IMR-90 (cell line): ENCODE measurements around the gene PBX4. TPM values are rescaled to one million over a fixed set of nuclear protein-coding genes. Genes with fewer than 3 reads are reported as not detected.

Experiments used
- ATAC-seq: fragments of 200-7000 bp; cut with Tn5 transposase; 2 replicates; pipeline ENCODE4 v1.9.1; 2020; ENCODE audit warnings: low read depth, mild to moderate bottlenecking, moderate library complexity
- BruUV-seq: library from RNA; stranded (reverse); fragments of 400-500 nt; replicated peaks from 2 replicates; lab custom pipeline; 2021; lab: Mats Ljungman, UMichigan
- CTCF ChIA-PET: fragments of 300-600 bp; formaldehyde crosslinking; extraction: SDS; loops from one replicate; lab custom pipeline; 2021; ENCODE audit warnings: antibody characterized with exemption; lab: Yijun Ruan, JAX
- POLR2A ChIA-PET: fragments of 300-600 bp; sonication (Branson Sonifier 250); formaldehyde crosslinking; loops from one replicate; lab custom pipeline; 2022; ENCODE audit warnings: antibody characterized with exemption; ENCODE audit not compliant: unreplicated experiment; lab: Charles Lee
- DNase-seq: peaks from one replicate; pipeline ENCODE4 v3.0.0; 2013
- H2AFZ ChIP-seq: replicated peaks from 2 replicates; pipeline ENCODE3; 2013; ENCODE audit warnings: low read length, mild to moderate bottlenecking; ENCODE audit not compliant: poor library complexity
- H2AK5ac ChIP-seq: 2 replicates; pipeline ENCODE4 v1.6.1; 2013; ENCODE audit warnings: low read depth, low read length, inconsistent platforms
- H2AK9ac ChIP-seq: replicated peaks from 2 replicates; pipeline ENCODE3; 2013; ENCODE audit warnings: mild to moderate bottlenecking, low read depth, low read length, moderate library complexity; ENCODE audit not compliant: poor library complexity
- H2BK120ac ChIP-seq: 2 replicates; pipeline ENCODE4 v1.6.1; 2013; ENCODE audit warnings: low read depth, low read length, inconsistent platforms
- H2BK15ac ChIP-seq: 3 replicates; pipeline ENCODE4 v1.6.1; 2013; ENCODE audit warnings: low read depth, low read length, inconsistent platforms
- H2BK20ac ChIP-seq: 2 replicates; pipeline ENCODE4 v1.6.1; 2013; ENCODE audit warnings: low read depth, mild to moderate bottlenecking, inconsistent platforms, low read length, moderate library complexity
- H2BK5ac ChIP-seq: 2 replicates; pipeline ENCODE4 v1.6.1; 2013; ENCODE audit warnings: mild to moderate bottlenecking, low read depth, low read length, inconsistent platforms; ENCODE audit not compliant: poor library complexity, severe bottlenecking
- H3K14ac ChIP-seq: replicated peaks from 2 replicates; pipeline ENCODE4 v1.6.1; 2013; ENCODE audit warnings: low read depth, low read length, inconsistent platforms
- H3K18ac ChIP-seq: 2 replicates; pipeline ENCODE4 v1.6.1; 2013; ENCODE audit warnings: low read depth, low read length, control low read depth
- H3K23ac ChIP-seq: 2 replicates; pipeline ENCODE4 v1.6.1; 2013; ENCODE audit warnings: low read depth, low read length, inconsistent platforms
- H3K27ac ChIP-seq: 2 replicates; pipeline ENCODE4 v1.5.1; 2013; ENCODE audit warnings: mild to moderate bottlenecking, control low read depth, low read length; ENCODE audit not compliant: insufficient read depth
- H3K27me3 ChIP-seq: 2 replicates; pipeline ENCODE4 v1.6.1; 2013; ENCODE audit warnings: low read length; ENCODE audit not compliant: control insufficient read depth, insufficient read depth
- H3K36me3 ChIP-seq: 2 replicates; pipeline ENCODE4 v1.6.1; 2013; ENCODE audit warnings: low read length, mixed read lengths; ENCODE audit not compliant: control insufficient read depth, insufficient read depth
- H3K4ac ChIP-seq: 2 replicates; pipeline ENCODE4 v1.6.1; 2013; ENCODE audit warnings: low read depth, low read length, inconsistent platforms
- H3K4me1 ChIP-seq: 2 replicates; pipeline ENCODE4 v1.6.1; 2013; ENCODE audit warnings: low read length, mixed read lengths; ENCODE audit not compliant: control insufficient read depth, insufficient read depth
- H3K4me2 ChIP-seq: 2 replicates; pipeline ENCODE4 v1.6.1; 2013; ENCODE audit warnings: low read depth, mild to moderate bottlenecking, control low read depth, low read length, moderate library complexity
- H3K4me3 ChIP-seq: 2 replicates; pipeline ENCODE4 v1.5.1; 2013; ENCODE audit warnings: low read depth, mild to moderate bottlenecking, control low read depth, low read length, moderate library complexity; ENCODE audit not compliant: insufficient read depth
- H3K56ac ChIP-seq: 2 replicates; pipeline ENCODE4 v1.6.1; 2013; ENCODE audit warnings: low read length, inconsistent platforms; ENCODE audit not compliant: insufficient read depth; ENCODE audit errors: extremely low read depth
- H3K79me1 ChIP-seq, 2 experiments: 2 replicates each; pipeline ENCODE4 v1.6.1; 2013; ENCODE audit warnings: low read length in 2 of 2, inconsistent platforms in 1 of 2, low read depth in 1 of 2
- H3K9ac ChIP-seq: 2 replicates; pipeline ENCODE4 v1.6.1; 2013; ENCODE audit warnings: low read depth, low read length, control low read depth
- H3K9me1 ChIP-seq: 2 replicates; pipeline ENCODE4 v1.6.1; 2013; ENCODE audit warnings: low read length, inconsistent platforms; ENCODE audit not compliant: insufficient read depth
- H3K9me3 ChIP-seq: 2 replicates; pipeline ENCODE4 v1.6.1; 2013; ENCODE audit warnings: low read length; ENCODE audit not compliant: control insufficient read depth, insufficient read depth
- H4K20me1 ChIP-seq: 2 replicates; pipeline ENCODE4 v1.6.1; 2013; ENCODE audit warnings: low read length, inconsistent platforms; ENCODE audit not compliant: insufficient read depth
- H4K5ac ChIP-seq: 2 replicates; pipeline ENCODE4 v1.6.1; 2013; ENCODE audit warnings: mild to moderate bottlenecking, low read depth, low read length, control low read depth
- H4K8ac ChIP-seq, 2 experiments: 2 replicates each; pipeline ENCODE4 v1.6.1; 2013; ENCODE audit warnings: low read depth in 2 of 2, low read length in 2 of 2, control low read depth in 1 of 2, inconsistent platforms in 1 of 2
- H4K91ac ChIP-seq: 2 replicates; pipeline ENCODE4 v1.6.1; 2013; ENCODE audit warnings: low read depth, low read length, inconsistent platforms; ENCODE audit not compliant: insufficient read depth
- BHLHE40 ChIP-seq: fragments of 150-350 bp; IDR thresholded peaks from 2 replicates; pipeline ENCODE4 v1.6.1; 2016; ENCODE audit warnings: mild to moderate bottlenecking, low read depth, low read length
- CEBPB ChIP-seq: IDR thresholded peaks from 2 replicates; pipeline ENCODE4 v1.6.1; 2012; ENCODE audit warnings: low read depth, low read length, improper control_type of control experiment
- MAZ ChIP-seq: IDR thresholded peaks from 2 replicates; pipeline ENCODE4 v1.6.1; 2012; ENCODE audit warnings: low read depth, mild to moderate bottlenecking, low read length, improper control_type of control experiment, moderate library complexity, borderline replicate concordance
- NFE2L2 ChIP-seq: fragments of 150-350 bp; IDR thresholded peaks from 2 replicates; pipeline ENCODE4 v1.6.1; 2016; ENCODE audit warnings: low read depth, mild to moderate bottlenecking, low read length
- POLR2A ChIP-seq: IDR thresholded peaks from 2 replicates; pipeline ENCODE4 v1.6.1; 2012; ENCODE audit warnings: mild to moderate bottlenecking, low read depth, low read length
- RFX5 ChIP-seq: IDR thresholded peaks from 2 replicates; pipeline ENCODE4 v1.8.0; 2012; ENCODE audit warnings: low read depth, mild to moderate bottlenecking, low read length, moderate library complexity
- WGBS, 2 experiments: methylation state at CpG; one replicate each; pipeline versions ENCODE4 v1.1.5 to v1.1.7; 2013; ENCODE audit warnings: missing lambda C conversion rate in 2 of 2; ENCODE audit not compliant: insufficient read length in 1 of 2; ENCODE audit errors: extremely low coverage in 2 of 2; 5-methylcytosine and 5-hydroxymethylcytosine counted together
- dilution Hi-C: fragments of 300-500 bp; cut with HindIII; formaldehyde crosslinking; loops from one replicate; pipeline ENCODE4 v1.14.3; 2018; ENCODE audit warnings: low sequenced_read_pairs; ENCODE audit not compliant: unreplicated experiment
- in situ Hi-C: fragments of 300-500 bp; cut with MboI; formaldehyde crosslinking; loops from 3 replicates; pipeline ENCODE4 v1.14.3; 2019; ENCODE audit warnings: low sequenced_read_pairs, inconsistent platforms, mixed read lengths
- intact Hi-C: fragments of 100-400 bp; cut with micrococcal nuclease; formaldehyde crosslinking; loops from 2 replicates; pipeline ENCODE4 v1.10.0; 2022
- polyA plus RNA-seq, 3 experiments: library from polyadenylated mRNA; depleted of rRNA; stranded (reverse); fragments of >200 nt; gene quantifications; 2 replicates each; pipeline ENCODE4 v1.2.3, GENCODE V29; 2012; ENCODE audit warnings: low replicate concordance in 1 of 3
- total RNA-seq: library from RNA; depleted of rRNA; stranded (reverse); fragments of >200 nt; gene quantifications from 2 replicates; pipeline ENCODE4 v1.2.3, GENCODE V29; 2012
- TF ChIP-seq, protein P1 (sequence below): fragments of 150-350 bp; IDR thresholded peaks from 2 replicates; pipeline ENCODE4 v1.6.1; 2016; ENCODE audit warnings: low read depth, mild to moderate bottlenecking, low read length, moderate library complexity, borderline replicate concordance
- TF ChIP-seq, protein P2 (sequence below): fragments of 150-350 bp; IDR thresholded peaks from 2 replicates; pipeline ENCODE4 v1.6.1; 2017; ENCODE audit warnings: mild to moderate bottlenecking, antibody characterized with exemption, low read length, low read depth

PBX4 gene
- total and polyA plus RNA-seq, 2 of the 4 experiments (the other 2 are of a cell fraction), result 0.90 to 2.9 TPM

DNA sequence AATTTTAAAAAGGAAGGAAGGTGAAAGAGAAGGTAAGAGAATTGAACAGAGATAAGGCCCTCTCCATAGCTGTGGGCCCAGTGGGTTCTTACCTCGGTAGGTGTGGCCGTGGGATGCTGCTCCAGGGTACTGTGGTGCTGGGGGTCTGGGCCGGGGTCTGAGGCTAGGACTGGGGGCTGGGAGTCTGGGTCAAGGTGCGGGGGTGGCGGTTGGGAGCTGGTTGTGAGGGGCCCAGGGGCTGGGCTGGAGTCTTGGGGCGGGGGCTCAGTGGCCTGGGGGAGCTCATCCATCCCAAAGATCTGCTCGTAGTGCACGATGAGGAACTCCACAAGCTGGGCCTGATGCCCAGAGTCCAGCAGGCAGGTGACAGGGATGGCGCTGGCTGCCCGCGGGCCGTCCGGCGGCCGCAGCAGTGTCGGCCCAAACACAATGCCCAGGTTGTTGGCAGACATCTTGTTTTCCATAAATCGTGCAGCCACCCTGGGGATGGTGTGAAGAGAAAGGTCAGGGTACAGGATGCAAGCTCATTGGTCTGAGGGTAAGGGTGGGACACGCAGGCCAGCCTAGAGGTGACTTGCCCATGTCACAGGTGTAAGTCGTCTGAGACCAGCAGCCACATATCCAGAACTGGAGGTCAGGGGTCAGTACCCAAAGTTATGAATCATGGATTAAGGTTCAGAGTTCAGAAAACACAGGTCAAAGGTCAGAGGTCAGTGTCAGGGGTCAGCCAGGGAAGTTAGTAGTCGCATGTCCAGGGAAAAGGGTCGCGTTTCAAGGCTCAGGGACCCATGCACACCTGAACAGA, 15.4 kb upstream of the PBX4 start (continued):
- TF ChIP-seq, protein P1, sequence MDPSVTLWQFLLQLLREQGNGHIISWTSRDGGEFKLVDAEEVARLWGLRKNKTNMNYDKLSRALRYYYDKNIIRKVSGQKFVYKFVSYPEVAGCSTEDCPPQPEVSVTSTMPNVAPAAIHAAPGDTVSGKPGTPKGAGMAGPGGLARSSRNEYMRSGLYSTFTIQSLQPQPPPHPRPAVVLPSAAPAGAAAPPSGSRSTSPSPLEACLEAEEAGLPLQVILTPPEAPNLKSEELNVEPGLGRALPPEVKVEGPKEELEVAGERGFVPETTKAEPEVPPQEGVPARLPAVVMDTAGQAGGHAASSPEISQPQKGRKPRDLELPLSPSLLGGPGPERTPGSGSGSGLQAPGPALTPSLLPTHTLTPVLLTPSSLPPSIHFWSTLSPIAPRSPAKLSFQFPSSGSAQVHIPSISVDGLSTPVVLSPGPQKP, result no peak

DNA sequence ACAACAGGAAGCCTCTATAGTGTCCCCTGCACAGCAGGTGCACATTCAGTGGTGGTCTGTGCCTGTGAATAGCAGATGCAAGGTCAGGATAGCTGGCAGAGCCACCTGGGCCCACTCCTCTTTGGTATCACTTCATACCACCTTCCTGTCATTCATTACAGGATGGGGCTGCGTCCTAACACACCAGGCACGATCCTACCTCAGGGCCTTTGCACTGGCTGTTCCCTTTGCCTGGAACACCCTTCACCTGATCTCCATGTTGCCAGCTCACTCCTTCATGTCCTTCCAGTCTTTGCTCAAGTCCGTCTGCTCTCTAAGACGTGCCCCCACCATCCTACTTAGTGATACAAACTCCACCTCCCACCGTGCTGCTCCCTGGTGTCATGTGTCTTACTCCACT, 14.2 kb upstream of the PBX4 start:
- Histone ChIP-seq H2AK9ac (no peak overlapping the region), H3K23ac (no peak overlapping the region), H3K14ac (no peak overlapping the region), H3K79me1 (no peaks in the 10 kb centered on the region), H4K91ac (no peak overlapping the region), H2BK15ac (no peak overlapping the region), H4K20me1 (no peaks in the 10 kb centered on the region), H3K4ac (no peak overlapping the region), H3K4me2 (no peak overlapping the region), H3K4me1 (no peaks in the 10 kb centered on the region), H3K9me3 (no peaks in the 10 kb centered on the region), H2AFZ (no peak overlapping the region), H3K18ac (no peak overlapping the region), H4K5ac (no peak overlapping the region), H2BK5ac (no peak overlapping the region), H3K9ac (no peak overlapping the region), H3K9me1 (no peaks in the 10 kb centered on the region; the same call in 1 of the 2 replicates), H3K36me3 (peaks cover 51% of the 10 kb centered on the region), H4K8ac (no peak overlapping the region), H3K27me3 (no peaks in the 10 kb centered on the region; the same call in 1 of the 2 replicates), H2AK5ac (no peak overlapping the region), H2BK120ac (no peak overlapping the region), H3K56ac (no peak overlapping the region), H3K27ac (no peak overlapping the region), H2BK20ac (no peak overlapping the region), H3K4me3 (no peak overlapping the region)
- ATAC-seq (no peak), DNase-seq (no peak)
- dilution Hi-C loops (no loop called here), intact Hi-C loops (no loop called here), in situ Hi-C loops (loop anchor here (25.0 kb wide), 1 partner anchor 245 kb away; no protein-coding TSS in a partner anchor)
- ChIA-PET CTCF (no interaction called here), POLR2A (no interaction called here)
- TF ChIP-seq BHLHE40 (no peak), MAZ (no peak), RFX5 (no peak), NFE2L2 (no peak), POLR2A (no peak), CEBPB (no peak)
- TF ChIP-seq, protein P2, sequence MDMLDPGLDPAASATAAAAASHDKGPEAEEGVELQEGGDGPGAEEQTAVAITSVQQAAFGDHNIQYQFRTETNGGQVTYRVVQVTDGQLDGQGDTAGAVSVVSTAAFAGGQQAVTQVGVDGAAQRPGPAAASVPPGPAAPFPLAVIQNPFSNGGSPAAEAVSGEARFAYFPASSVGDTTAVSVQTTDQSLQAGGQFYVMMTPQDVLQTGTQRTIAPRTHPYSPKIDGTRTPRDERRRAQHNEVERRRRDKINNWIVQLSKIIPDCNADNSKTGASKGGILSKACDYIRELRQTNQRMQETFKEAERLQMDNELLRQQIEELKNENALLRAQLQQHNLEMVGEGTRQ, result no peak
- 81% methylated on average over 4 of the region's 5 CpGs; no CpG with 5 or more reads in 1 of the 2 experiments for WGBS, 2 experiments
- BruUV-seq, result no TSS peak
